LHCN-M2 (cell line): ENCODE data around the gene IGSF23. TPM values are rescaled to one million over a fixed set of nuclear protein-coding genes. Genes with fewer than 3 reads are reported as not detected.

Source experiments
- total RNA-seq: library from RNA; depleted of rRNA; stranded (reverse); fragments of >200 nt; gene quantifications from 2 replicates; pipeline ENCODE4 v1.2.3, GENCODE V29; 2014; rRNA removed

IGSF23 gene
- total RNA-seq, 1 experiment from 2014 or later, result not detected

Other genes with a start within 250 kb of the IGSF23 start
- gene ZNF285, start 212.0 kb upstream of the IGSF23 start, total RNA-seq, result 1.4 and 2.2 TPM in 2 replicates
- gene ZNF229, start 165.1 kb upstream of the IGSF23 start, total RNA-seq, result 3.2 and 3.4 TPM in 2 replicates
- gene ZNF180, start 113.0 kb upstream of the IGSF23 start, total RNA-seq, result 13.9 and 15.7 TPM in 2 replicates
- gene CEACAM20, start 83.9 kb upstream of the IGSF23 start, total RNA-seq, result not detected in 2 replicates
- 52.1 and 54.3 TPM in 2 replicates for gene PVR, start 30.3 kb downstream of the IGSF23 start, total RNA-seq
- gene CEACAM19, start 57.9 kb downstream of the IGSF23 start, total RNA-seq, result 0.06 and 0.13 TPM in 2 replicates
- not detected in 2 replicates for gene CEACAM16, start 85.6 kb downstream of the IGSF23 start, total RNA-seq
- 10.0 and 18.1 TPM in 2 replicates for gene BCL3, start 135.1 kb downstream of the IGSF23 start, total RNA-seq
- not detected in 2 replicates for gene CBLC, start 164.3 kb downstream of the IGSF23 start, total RNA-seq
- gene BCAM, start 195.5 kb downstream of the IGSF23 start, total RNA-seq, result 3.3 and 3.5 TPM in 2 replicates
- gene NECTIN2, start 232.7 kb downstream of the IGSF23 start, total RNA-seq, result 68.4 and 79.6 TPM in 2 replicates